Neural progenitor cell (in vitro differentiated cells): ENCODE data around the gene FHAD1. TPM values are rescaled to one million over a fixed set of nuclear protein-coding genes. Genes with fewer than 3 reads are reported as not detected.

ENCODE experiments used
- DNase-seq: peaks from one replicate; pipeline ENCODE4 v3.0.0-alpha.2; 2016; ENCODE audit warnings: low spot score
- H2AFZ ChIP-seq: fragments of 200-600 bp; sonication (generic); replicated peaks from 2 replicates; pipeline ENCODE4 v1.6.1; 2016; ENCODE audit warnings: antibody characterized with exemption
- H3F3A ChIP-seq: fragments of 200-600 bp; sonication (generic); 2 replicates; pipeline ENCODE4 v1.6.1; 2016; ENCODE audit warnings: antibody characterized with exemption, low read depth
- H3K27ac ChIP-seq: fragments of 200-600 bp; sonication (generic); 2 replicates; pipeline ENCODE4 v1.5.1; 2016; ENCODE audit warnings: mild to moderate bottlenecking
- H3K27me3 ChIP-seq: fragments of 200-600 bp; sonication (generic); 2 replicates; pipeline ENCODE4 v1.6.1; 2016; ENCODE audit warnings: mild to moderate bottlenecking, moderate library complexity
- H3K36me3 ChIP-seq: fragments of 200-600 bp; sonication (generic); 2 replicates; pipeline ENCODE4 v1.5.1; 2016
- H3K4me1 ChIP-seq: fragments of 200-600 bp; sonication (generic); 2 replicates; pipeline ENCODE4 v1.6.1; 2016; ENCODE audit warnings: mixed run types
- H3K4me2 ChIP-seq: fragments of 200-600 bp; sonication (generic); 2 replicates; pipeline ENCODE4 v1.6.1; 2016
- H3K4me3 ChIP-seq: fragments of 200-600 bp; sonication (generic); 2 replicates; pipeline ENCODE4 v1.5.1; 2016
- H3K79me2 ChIP-seq: fragments of 200-600 bp; sonication (generic); 2 replicates; pipeline ENCODE4 v1.6.1; 2016; ENCODE audit warnings: low read depth
- H3K9ac ChIP-seq: fragments of 200-600 bp; sonication (generic); 2 replicates; pipeline ENCODE4 v1.6.1; 2016
- H3K9me3 ChIP-seq: fragments of 200-600 bp; sonication (generic); 2 replicates; pipeline ENCODE4 v1.5.1; 2016; ENCODE audit warnings: low read depth
- H4K20me1 ChIP-seq: fragments of 200-600 bp; sonication (generic); 2 replicates; pipeline ENCODE4 v1.6.1; 2016; ENCODE audit warnings: low read depth
- H3K27ac Mint-ChIP-seq: 3 replicates; pipeline ENCODE4 v1.8.0; 2021; ENCODE audit warnings: mixed read lengths
- H3K27me3 Mint-ChIP-seq: 2 replicates; pipeline ENCODE4 v1.8.0; 2022; ENCODE audit warnings: low read depth, mild to moderate bottlenecking, inconsistent platforms, moderate library complexity, mixed read lengths; ENCODE audit not compliant: insufficient read depth
- H3K36me3 Mint-ChIP-seq: 3 replicates; pipeline ENCODE4 v1.8.0; 2021; ENCODE audit warnings: mixed read lengths
- H3K4me1 Mint-ChIP-seq: 3 replicates; pipeline ENCODE4 v1.8.0; 2021; ENCODE audit warnings: mixed read lengths
- H3K4me3 Mint-ChIP-seq: 3 replicates; pipeline ENCODE4 v1.8.0; 2021; ENCODE audit warnings: mild to moderate bottlenecking, moderate library complexity, mixed read lengths
- H3K9me3 Mint-ChIP-seq: 3 replicates; pipeline ENCODE4 v1.8.0; 2020; ENCODE audit warnings: mixed read lengths
- CTCF ChIP-seq: fragments of 200-600 bp; sonication (generic); IDR thresholded peaks from 2 replicates; pipeline ENCODE4 v1.5.1; 2017; ENCODE audit warnings: antibody characterized with exemption, mild to moderate bottlenecking
- EZH2 ChIP-seq: fragments of 200-600 bp; sonication (generic); IDR thresholded peaks from 2 replicates; pipeline ENCODE4 v1.6.1; 2017; ENCODE audit warnings: antibody characterized with exemption, mild to moderate bottlenecking, moderate library complexity
- EZH2phosphoT487 ChIP-seq: fragments of 200-600 bp; sonication (generic); IDR thresholded peaks from 2 replicates; pipeline ENCODE4 v1.6.1; 2017; ENCODE audit warnings: antibody characterized with exemption
- total RNA-seq: library from RNA; depleted of rRNA; stranded (reverse); fragments of >200 nt; gene quantifications from 2 replicates; pipeline ENCODE4 v1.2.3, GENCODE V29; 2015; ENCODE audit warnings: low replicate concordance

The FHAD1 gene
- total RNA-seq, 1 donor from 2014 or later = 9.1 TPM

DNA sequence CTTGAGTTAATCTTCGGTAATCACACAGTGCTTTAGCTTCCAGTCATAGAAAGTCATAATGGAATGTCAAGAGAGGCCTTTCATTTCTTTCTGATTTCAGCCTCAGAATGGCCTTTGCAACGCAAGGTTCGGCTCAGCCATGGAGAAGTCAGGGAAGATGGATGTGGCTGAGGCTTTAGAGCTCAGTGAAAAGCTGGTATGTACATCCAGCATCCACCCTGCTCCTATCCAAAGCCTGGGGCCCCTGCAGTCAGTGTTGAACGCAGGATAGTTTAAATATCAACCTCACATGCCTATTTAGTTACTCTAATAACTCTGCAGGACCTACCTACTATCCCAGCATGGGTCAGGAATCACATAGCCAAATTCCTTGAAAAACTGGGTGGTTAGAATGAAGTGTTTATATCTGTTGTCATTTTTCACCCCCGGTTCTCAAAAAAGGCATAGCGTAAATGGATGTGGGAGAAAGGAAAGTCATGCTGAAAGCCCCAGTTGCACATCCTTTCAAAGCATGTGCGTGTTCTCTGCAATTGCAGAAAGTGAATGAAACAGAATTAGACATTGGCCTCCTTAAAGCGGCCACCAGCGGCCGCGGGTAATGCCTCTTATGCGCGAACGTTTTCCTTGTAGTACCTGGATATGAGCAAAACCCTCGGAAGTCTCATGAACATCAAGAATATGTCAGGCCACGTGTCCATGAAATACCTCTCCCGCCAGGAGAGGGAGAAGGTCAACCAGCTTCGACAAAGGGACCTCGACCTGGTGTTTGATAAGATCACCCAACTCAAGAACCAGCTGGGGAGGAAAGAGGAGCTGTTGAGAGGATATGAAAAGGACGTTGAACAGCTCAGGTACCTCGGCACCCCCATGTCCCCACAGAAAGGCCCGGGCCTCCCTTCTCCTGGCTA is 133.8 kb downstream of the FHAD1 start:
- H3K4me1 Mint-ChIP-seq = peaks cover 82% of the 10 kb centered on the region
- no peaks in the 10 kb centered on the region for H3K36me3 Mint-ChIP-seq
- H3K27ac Mint-ChIP-seq = no peak overlapping the region

DNA sequence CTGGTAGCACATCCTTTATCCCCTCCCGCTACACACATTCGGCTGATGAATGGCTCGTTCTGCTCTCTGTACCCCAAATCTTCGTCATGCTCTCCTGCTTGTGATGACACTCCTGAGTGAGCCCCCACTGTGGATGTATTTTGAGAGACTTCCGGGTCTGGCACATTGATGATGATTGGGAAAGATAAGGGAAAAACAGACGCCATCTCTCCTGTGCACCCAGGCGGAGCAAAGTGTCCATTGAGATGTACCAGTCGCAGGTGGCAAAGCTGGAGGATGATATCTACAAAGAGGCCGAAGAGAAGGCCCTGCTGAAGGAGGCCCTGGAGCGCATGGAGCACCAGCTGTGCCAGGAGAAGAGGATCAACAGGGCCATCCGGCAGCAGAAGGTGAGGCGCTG is 134.8 kb downstream of the FHAD1 start:
- Histone ChIP-seq H2AFZ (no peak overlapping the region), H3K4me2 (no peak overlapping the region), H3K27ac (no peak overlapping the region), H3K27me3 (peaks cover 46% of the 10 kb centered on the region), H3K9me3 (no peaks in the 10 kb centered on the region), H3K9ac (no peak overlapping the region), H3K4me3 (no peak overlapping the region), H4K20me1 (peaks cover 7% of the 10 kb centered on the region), H3K36me3 (no peaks in the 10 kb centered on the region), H3F3A (peaks cover 37% of the 10 kb centered on the region), H3K4me1 (peaks cover 24% of the 10 kb centered on the region), H3K79me2 (no peaks in the 10 kb centered on the region)
- Mint-ChIP-seq H3K4me1 (peaks cover 90% of the 10 kb centered on the region), H3K4me3 (peak overlapping the region; percentile 5), H3K9me3 (no peaks in the 10 kb centered on the region), H3K27me3 (peaks cover 31% of the 10 kb centered on the region), H3K36me3 (no peaks in the 10 kb centered on the region), H3K27ac (no peak overlapping the region)
- DNase-seq = no peak
- TF ChIP-seq EZH2phosphoT487 (no peak), EZH2 (no peak), CTCF (no peak)

More for the DNA sequence above, 133.8 kb downstream of the FHAD1 start:
- Histone ChIP-seq H3K9me3 (no peaks in the 10 kb centered on the region), H3K4me2 (no peak overlapping the region), H3K9ac (no peak overlapping the region), H3K27ac (no peak overlapping the region), H3F3A (peaks cover 28% of the 10 kb centered on the region), H2AFZ (no peak overlapping the region), H3K27me3 (peaks cover 37% of the 10 kb centered on the region), H3K4me1 (peaks cover 15% of the 10 kb centered on the region), H3K36me3 (no peaks in the 10 kb centered on the region), H4K20me1 (peaks cover 7% of the 10 kb centered on the region), H3K4me3 (no peak overlapping the region), H3K79me2 (no peaks in the 10 kb centered on the region)
- Mint-ChIP-seq H3K4me3 (no peak overlapping the region), H3K9me3 (no peaks in the 10 kb centered on the region), H3K27me3 (peaks cover 22% of the 10 kb centered on the region)
- TF ChIP-seq EZH2phosphoT487 (no peak), CTCF (no peak), EZH2 (no peak)
- DNase-seq = no peak

- H3K4me2 ChIP-seq = no peak overlapping the region
- H3K27me3 ChIP-seq = peaks cover 57% of the 10 kb centered on the region
- peaks cover 43% of the 10 kb centered on the region for H3F3A ChIP-seq
- peaks cover 7% of the 10 kb centered on the region for H4K20me1 ChIP-seq
- H3K27ac ChIP-seq = no peak overlapping the region
- TF ChIP-seq EZH2phosphoT487 (no peak), EZH2 (no peak), CTCF (no peak)
- H3K4me1 Mint-ChIP-seq = peaks cover 90% of the 10 kb centered on the region
- DNase-seq = no peak
- H3K36me3 ChIP-seq = no peaks in the 10 kb centered on the region
- H3K36me3 Mint-ChIP-seq = no peaks in the 10 kb centered on the region
- no peak overlapping the region for H2AFZ ChIP-seq
- no peaks in the 10 kb centered on the region for H3K9me3 ChIP-seq
- no peaks in the 10 kb centered on the region for H3K9me3 Mint-ChIP-seq
- peak overlapping the region; percentile 58 for H3K27ac Mint-ChIP-seq
- no peaks in the 10 kb centered on the region for H3K79me2 ChIP-seq
- peaks cover 36% of the 10 kb centered on the region for H3K27me3 Mint-ChIP-seq
- H3K9ac ChIP-seq = no peak overlapping the region
- peaks cover 26% of the 10 kb centered on the region for H3K4me1 ChIP-seq
- H3K4me3 ChIP-seq = no peak overlapping the region
- peak overlapping the region; percentile 27 for H3K4me3 Mint-ChIP-seq
Observed at GRCh38 chr1:15382601-15383518, 135.8 kb downstream of the FHAD1 start.
